Hematopoietic multipotent progenitor cell treated with erythropoietin and hydrocortisone succinate and interleukin-3 and kit ligand, for 4 days (in vitro differentiated cells): ENCODE results near the gene HOXB9.

ENCODE experiments used
- DNase-seq: peaks from one replicate; pipeline ENCODE4 v3.0.0-alpha.2; 2015

HOXB9 gene

DNA sequence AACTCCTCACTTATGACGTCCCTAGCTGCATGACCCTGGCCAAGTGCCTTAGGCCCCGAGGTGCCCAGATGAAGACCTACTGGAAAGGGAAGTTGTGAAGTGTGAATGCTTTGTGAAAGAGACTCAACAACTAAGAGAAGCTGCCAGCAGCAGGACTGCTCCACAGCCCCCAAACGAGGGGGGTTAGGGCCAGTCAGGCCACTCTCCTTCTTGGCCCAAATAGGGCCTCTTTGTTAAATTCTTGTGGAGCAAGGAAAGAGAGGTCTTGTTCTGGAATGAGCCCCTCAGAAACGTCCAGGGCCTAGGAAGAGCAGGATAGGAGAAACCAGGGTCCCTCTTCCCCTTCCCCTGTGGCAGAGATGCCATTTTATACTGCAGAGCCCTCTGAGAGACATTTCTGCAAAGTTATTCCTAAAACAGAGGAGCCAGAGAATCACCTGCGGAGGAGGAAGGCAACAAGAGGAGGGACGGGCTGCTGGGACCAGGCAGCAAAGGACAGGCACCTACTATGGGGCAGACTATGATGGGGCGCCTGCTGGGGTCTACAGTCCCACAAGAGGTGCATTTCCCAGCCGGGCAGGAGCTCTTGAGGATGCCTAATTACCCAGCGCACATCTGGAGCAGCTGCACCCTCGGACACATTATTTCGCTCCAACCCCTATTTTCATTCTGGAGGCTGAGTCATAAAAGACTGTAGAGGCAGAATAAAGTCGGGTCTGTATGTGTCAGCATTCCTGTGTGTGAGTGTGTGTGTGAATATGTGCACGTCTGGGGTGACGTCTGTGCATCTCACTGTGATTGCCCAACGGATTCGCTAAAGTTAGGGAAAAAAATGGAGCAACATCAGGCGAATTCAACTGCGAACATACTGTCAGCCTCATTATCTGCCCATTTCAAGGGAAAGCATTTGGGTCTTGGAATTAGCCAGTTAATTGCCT lies 11.4 kb upstream of the HOXB9 start:
- DNase-seq: no peak

DNA sequence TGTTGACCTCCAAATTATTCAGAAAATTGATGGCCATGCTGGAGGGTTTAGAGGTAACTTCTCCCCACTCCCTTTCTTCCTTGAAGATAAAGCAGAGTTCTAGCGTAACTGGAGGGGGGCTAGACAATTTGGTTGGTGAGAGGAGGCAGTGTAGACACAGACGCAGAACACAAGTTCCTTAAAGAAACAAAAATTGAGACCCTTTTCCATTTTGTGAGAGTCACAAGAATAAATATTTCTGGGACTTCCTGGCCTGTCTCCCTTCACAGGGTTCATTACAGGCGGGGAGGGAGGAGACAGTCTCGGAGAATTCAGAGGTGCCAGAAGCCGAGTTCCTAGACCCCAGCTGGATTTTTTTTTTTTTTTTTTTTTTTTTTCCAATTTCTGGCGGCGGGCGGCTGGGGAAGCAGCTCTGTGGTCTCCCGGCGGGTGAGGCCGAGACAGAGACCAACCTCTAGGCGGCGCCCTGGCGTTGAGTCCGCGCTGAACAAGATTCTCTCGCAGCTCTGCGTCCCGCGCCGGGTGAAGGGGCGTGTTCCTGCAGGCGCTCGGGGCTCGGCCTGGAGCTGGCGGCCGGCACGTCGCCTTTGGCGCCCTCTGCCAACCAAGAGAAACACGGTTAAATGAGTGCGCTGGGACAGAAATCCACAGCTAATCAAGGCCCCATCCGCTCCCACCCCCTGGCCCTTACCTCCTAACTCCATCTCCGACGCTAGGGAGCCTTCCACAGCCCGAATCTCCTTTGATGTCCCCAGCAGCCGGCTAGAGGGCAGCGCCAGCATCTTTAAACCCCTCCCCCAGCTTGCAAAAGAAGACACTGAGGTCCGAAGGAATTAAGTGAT lies 10.2 kb upstream of the HOXB9 start:
- DNase-seq: peak; percentile 95

GRCh38 chr17:48634493-48635208 lies 8.5 kb upstream of the HOXB9 start:
- no peak for DNase-seq

- no peak for DNase-seq
Measured at GRCh38 chr17:48633266-48633677, 7.1 kb upstream of the HOXB9 start.

GRCh38 chr17:48632579-48633265 lies 6.6 kb upstream of the HOXB9 start:
- no peak for DNase-seq

GRCh38 chr17:48631693-48632578 lies 5.8 kb upstream of the HOXB9 start:
- no peak for DNase-seq

GRCh38 chr17:48630925-48631692 lies 5.0 kb upstream of the HOXB9 start:
- no peak for DNase-seq

GRCh38 chr17:48630009-48630924 lies 4.1 kb upstream of the HOXB9 start:
- no peak for DNase-seq

- DNase-seq: no peak
Measured at GRCh38 chr17:48629411-48629759, 3.2 kb upstream of the HOXB9 start.

GRCh38 chr17:48628649-48629410 lies 2.7 kb upstream of the HOXB9 start:
- no peak for DNase-seq

DNA sequence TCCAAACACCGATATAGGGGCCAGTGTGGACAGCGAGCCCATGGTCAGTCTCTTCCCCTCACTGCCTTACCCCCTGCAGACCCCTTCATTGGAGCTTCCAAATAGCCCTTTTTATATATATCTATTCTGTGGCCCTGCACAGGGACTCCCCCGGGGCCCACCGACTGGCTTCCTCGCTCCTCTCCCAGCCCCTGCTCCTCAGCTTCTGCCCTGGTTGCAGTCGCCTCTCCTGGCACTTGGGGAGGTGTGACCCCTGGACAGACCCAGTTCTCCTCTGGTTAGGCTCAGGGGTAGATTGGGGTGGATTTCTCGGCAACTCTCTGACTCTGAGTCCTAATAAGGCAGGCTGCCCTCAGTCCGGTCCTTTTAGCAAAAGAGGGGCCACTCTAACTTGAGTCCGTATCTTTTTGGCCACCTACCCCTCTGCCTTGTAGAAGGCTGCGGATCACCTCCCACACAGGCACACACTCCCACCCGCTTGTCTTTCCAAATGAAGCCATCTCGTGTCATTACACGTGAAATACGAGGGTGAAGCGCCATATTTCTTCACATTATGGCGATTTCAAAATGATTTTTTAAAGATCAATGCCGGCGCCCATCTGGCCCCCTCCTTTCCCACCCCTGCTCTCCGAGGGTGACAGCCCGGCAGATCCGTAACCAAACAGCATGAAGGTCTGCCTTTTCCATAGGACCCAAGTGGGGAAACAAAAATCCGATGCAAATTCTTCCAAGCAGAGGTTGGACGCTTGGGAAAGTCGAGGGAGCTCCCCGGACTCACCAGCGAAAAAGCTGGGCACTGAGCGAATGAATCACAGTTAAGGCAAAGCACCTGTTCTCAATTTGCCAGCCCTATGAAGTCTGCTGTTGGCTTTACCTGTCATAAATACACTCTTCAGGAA lies 1.7 kb upstream of the HOXB9 start:
- no peak for DNase-seq

DNA sequence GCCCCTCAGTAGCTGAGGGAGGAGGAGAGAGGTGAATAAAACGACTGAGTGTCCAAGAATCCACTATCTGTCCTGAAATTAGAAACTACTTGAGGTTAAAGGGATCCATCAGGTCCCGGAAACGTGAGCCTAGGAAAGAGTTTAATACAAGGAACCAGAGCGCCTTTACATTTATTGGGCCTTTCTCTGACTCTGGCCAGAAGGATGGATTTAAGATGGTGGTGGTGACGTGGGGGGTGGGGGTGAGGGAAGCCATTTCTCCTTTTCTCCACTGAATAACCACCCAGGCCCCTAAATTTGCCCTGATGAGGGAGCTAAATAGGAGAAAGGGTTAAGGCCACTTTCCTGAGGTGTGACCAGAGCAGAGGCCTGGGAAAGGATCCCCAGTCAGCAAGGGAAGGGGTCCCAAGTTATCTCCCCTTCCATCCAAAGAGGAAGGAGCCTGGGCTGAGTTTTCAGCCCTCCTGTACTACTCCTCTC lies 1.0 kb upstream of the HOXB9 start:
- DNase-seq: no peak

DNA sequence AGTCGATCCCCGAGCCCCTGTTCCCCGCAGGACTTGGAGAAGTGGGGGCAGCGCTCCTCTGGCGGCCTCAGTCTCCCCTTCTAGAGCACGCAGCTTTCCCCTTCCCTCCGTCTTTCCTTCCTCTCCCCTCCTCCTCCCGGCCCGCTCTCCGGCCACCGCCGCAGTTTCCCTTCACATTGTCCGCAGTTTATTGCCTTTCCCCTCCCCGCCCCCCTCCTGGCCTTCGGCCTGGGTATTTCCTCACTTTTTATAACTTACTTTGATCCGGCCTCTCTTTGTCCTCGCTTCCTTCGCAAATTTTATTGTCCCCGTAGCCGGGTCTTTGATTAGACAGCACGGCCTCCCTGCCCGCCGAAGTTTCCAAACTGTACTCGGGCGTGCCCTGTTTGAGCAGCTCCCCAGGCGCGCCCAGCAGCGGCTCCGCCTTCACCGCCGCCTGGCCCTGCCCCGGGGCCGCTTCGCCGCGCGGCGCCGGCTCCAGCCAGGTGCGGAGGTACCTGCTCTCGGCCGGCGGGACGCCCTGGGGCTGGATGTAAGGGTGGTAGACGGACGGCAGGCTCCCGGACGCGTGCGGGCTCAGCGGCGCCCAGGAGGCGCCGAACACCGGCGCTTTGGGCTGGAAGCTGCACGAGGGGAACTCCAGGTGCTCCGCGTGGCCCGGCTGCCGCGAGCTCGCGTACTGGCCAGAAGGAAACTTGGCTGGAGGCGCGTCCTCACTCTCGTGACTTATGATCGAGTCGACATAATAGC lies 488 bp downstream of the HOXB9 start:
- peak; percentile 60 for DNase-seq

DNA sequence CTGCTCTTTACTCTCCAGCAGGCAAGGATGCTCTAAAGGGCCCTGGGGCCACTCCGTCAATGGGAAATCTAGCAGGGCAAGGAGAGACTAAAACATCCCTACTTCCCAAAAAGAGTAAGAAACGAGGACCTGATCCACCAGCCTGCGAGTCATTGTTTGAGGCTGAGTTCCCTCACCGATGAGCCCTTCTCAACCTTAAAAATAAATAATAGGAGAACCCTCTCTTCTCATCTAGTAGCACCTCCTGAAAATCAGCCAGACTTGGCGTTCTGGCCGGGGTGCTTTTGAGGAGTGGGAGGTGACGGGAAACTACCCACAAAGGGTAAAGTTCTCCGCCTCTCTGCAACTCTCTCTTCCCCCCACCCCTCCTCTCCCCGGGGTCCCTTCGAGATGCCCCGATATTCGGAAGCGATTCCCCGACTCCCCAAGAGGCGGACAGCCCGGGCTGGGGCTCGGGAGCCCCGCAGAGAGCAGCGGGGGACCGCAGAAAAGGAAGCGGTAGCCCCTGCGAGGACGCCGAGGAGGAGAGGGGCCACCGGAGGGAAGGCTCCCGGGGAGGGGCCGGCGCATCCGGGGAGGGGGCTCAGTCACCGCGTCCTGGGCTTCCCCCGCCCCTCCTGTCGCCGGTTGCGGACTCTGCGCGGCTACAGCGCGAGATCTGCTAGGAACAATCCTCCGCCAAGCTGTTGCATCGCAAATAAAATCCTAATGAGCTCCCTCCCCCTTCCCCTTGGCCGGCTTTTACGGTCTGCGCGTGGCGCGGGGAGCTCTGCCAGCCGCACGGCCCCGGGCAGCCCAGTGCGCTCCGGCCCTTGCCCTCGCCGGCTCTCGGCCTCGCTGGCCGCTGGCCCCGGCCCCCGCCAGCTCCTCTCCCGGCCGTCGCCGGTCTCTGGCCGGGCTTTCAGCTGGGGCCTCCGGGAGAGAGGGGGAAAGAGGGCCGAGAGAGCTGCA lies 1.3 kb downstream of the HOXB9 start:
- DNase-seq: no peak

- DNase-seq: no peak
Measured at GRCh38 chr17:48624118-48624517, 2.0 kb downstream of the HOXB9 start.

DNA sequence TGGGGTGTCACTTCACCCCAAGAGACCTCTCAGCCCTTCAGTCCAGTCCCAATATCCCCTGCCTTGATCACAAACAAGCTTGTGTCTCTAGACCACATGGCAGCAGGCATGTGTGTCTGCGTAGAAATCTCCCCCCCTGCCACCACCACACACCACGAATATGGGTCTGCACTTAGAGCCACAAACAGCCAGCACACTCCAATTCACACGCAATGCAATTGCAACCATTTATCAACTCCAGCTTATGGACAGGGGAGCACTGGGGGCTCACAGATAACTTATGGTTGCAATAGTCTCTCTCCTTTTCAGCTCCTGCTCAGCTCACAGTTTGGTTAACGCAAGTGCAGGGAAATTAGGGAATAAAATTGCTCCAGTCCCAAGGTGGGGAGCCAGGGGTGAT lies 2.6 kb downstream of the HOXB9 start:
- DNase-seq: no peak
